ENCODE data around the gene ADCK2.
A peak's percentile ranks its signal among the peaks of the same experiment; 100 is the strongest.
"Not testable (repeated sequence)": the region's sequence is repeated elsewhere in the genome, so short reads cannot be mapped to it uniquely, and the experiment has no call there.

The ADCK2 gene

DNA sequence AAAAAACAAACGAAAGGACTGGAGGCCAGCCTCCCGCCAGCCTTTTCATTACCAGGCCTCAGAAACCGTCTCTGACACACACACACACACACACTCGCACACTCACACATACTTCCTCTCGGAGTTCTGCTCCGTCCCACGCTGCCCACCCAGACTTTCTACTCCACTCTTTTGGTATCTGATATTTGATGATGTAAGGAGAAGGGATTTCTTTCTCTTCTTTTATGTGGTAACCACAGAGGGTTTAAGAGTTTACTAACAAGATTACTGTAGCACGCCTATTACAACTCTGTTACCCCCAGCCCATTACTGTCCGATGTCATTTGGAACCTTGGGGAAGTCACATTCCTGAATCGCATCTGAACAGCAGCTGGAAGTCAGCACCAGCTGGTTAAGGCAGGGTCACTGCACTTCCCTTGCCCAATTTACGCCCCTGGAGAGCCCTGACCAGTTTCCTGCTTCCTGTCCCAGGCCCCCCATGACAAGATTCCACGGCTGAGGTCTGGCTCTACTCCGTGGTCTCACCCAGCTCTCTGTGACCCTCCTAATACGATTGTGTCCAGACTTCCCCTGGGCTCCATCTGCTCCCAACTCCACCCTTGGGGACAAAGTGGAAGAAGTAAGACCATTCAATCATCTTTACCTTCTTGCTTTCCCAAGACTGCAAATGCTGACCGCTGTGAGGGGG, 33.2 kb upstream of the ADCK2 start:
- DNase-seq = peak; percentile 73
- H3K27ac ChIP-seq = peak overlapping the region; percentile 67
- TF ChIP-seq, protein P1, sequence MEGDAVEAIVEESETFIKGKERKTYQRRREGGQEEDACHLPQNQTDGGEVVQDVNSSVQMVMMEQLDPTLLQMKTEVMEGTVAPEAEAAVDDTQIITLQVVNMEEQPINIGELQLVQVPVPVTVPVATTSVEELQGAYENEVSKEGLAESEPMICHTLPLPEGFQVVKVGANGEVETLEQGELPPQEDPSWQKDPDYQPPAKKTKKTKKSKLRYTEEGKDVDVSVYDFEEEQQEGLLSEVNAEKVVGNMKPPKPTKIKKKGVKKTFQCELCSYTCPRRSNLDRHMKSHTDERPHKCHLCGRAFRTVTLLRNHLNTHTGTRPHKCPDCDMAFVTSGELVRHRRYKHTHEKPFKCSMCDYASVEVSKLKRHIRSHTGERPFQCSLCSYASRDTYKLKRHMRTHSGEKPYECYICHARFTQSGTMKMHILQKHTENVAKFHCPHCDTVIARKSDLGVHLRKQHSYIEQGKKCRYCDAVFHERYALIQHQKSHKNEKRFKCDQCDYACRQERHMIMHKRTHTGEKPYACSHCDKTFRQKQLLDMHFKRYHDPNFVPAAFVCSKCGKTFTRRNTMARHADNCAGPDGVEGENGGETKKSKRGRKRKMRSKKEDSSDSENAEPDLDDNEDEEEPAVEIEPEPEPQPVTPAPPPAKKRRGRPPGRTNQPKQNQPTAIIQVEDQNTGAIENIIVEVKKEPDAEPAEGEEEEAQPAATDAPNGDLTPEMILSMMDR (IDR thresholded peaks at IDR 0.05; ENCODE audit: low read depth, low read length, missing control alignments) = no peak
- in situ Hi-C loops (cut with HindIII; ENCODE audit: low pct_ligation_motif_present, low sequenced_read_pairs) = no loop called here
- H3K36me3 ChIP-seq (replicated peaks) = no peaks in the 10 kb centered on the region
- no peaks in the 10 kb centered on the region for H3K27me3 ChIP-seq (replicated peaks)
- H3K4me3 ChIP-seq (ENCODE audit: low read depth, low read length) = peak overlapping the region; percentile 68

DNA sequence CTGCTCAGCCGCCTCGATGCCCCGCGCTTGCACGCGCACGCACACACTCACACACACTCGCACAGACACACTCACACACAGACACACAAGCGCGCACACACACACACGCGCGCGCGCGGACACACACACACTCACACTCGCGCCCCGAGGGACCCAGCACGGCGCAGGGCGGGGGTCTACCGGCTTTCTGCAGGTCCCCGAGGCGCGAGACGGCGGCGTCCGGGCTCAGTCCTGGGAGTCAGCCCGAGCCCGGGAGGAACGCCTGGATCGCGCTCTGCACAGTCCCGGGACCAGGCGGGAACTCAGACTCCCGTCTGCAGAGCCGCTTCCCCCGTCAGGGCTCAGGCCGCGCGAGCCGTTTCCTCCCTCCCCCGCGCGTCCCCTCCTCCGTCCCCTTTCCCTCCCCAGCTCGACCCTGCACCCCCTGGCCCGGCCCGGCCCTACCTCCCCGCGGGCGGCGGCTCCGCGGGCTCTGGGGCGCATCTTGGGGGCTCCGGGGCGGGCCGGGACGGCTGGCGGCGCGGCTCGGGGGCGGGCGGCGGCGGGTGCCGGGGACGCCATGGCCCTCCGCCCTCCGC, 32.6 kb upstream of the ADCK2 start:
- no peak for DNase-seq
- peak overlapping the region; percentile 68 for H3K4me3 ChIP-seq (ENCODE audit: low read depth, low read length)
- in situ Hi-C loops (cut with HindIII; ENCODE audit: low pct_ligation_motif_present, low sequenced_read_pairs) = no loop called here
- peak overlapping the region; percentile 67 for H3K27ac ChIP-seq
- H3K36me3 ChIP-seq (replicated peaks) = no peaks in the 10 kb centered on the region
- TF ChIP-seq, protein P1 (IDR thresholded peaks at IDR 0.05; ENCODE audit: low read depth, low read length, missing control alignments) = no peak
- no peaks in the 10 kb centered on the region for H3K27me3 ChIP-seq (replicated peaks)

DNA sequence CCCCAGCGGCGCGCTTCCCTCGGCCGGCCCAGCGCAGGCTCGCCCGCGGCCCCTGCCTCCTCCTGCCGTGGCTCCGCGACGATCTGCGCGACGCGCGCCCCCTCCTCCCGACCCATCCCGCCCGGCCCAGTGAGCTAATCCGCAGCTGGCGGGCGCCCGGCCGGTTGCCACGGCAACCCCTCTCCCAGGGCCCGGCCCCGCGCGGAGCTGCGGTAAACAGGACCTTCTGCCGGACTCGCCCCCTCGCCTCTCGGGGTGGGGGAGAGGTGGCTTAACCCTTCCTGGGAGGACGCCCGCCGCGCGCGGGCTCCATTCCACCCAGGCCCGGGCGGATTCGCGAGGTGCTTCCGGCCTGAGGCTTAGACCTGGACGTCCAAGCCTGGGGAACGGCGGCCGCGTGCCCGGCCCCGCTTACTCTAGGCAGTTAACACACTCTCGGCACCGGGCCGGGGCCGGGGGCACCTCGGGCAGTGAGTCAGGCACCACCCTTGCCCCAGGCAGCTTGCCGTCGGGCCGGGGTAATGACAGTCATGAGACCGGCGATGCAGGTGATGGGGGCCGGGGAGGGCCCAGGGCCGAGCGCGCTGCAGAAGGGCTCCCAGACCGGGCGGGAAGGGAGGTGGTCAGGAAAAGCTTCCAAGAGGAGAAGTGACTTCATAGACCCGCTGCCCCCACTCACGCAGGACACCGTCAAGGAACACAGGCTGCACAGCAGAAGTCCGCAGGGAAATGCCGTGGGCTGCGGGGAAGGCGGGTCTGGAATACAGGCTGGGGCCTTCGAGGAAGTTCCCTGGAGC, 31.8 kb upstream of the ADCK2 start, which contains the start of gene DENND2A:
Gene DENND2A, minus strand, starts transcription at position 87 of the 797 bp plus-strand sequence. CDS start 38,416 bp downstream, outside the sequence.
- Histone ChIP-seq H3K27me3 (replicated peaks) (no peaks in the 10 kb centered on the region), H3K27ac (peak within 1 kb of the TSS; percentile 67), H3K36me3 (replicated peaks) (no peaks in the 10 kb centered on the region), H3K4me3 (ENCODE audit: low read depth, low read length) (peak within 1 kb of the TSS; percentile 68)
- in situ Hi-C loops (cut with HindIII; ENCODE audit: low pct_ligation_motif_present, low sequenced_read_pairs) = no loop called here
- TF ChIP-seq, protein P1 (IDR thresholded peaks at IDR 0.05; ENCODE audit: low read depth, low read length, missing control alignments) = no peak
- DNase-seq = no peak

DNA sequence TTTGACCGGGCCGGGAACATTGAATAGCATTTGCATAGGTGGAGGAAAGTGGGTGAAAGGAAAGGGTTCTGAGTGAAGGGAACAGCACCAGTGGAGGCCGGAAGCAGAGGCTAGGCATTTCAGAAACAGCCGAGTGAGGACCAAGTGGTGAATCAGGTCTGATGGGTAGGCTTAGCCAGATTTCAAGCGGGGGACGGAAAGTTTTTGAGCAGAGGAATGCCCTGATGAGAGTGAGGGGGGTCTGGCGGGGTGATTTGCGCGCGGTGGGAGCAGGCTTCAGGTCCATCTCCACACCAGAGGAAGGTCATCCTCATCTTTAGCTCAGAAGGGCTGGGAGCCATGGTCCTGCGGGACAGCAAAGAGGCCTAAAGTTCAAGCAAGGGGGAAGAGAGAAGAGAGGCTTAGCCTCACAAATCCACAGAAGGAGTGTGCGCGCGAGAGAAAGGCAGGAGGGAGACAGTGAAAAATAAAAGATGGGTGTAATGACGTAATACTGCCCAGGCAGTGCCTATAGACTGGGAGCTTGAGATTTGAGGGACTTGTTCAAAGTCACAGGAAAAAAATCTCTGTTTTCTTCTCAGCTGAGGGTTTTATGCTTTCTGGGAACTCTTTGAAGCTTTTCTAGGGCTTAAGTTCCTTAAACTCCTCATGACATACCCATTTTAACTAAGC, 31.1 kb upstream of the ADCK2 start:
- in situ Hi-C loops (cut with HindIII; ENCODE audit: low pct_ligation_motif_present, low sequenced_read_pairs) = no loop called here
- TF ChIP-seq, protein P1 (IDR thresholded peaks at IDR 0.05; ENCODE audit: low read depth, low read length, missing control alignments) = no peak
- no peaks in the 10 kb centered on the region for H3K36me3 ChIP-seq (replicated peaks)
- no peak overlapping the region for H3K27ac ChIP-seq
- H3K4me3 ChIP-seq (ENCODE audit: low read depth, low read length) = peak overlapping the region; percentile 68
- H3K27me3 ChIP-seq (replicated peaks) = no peaks in the 10 kb centered on the region
- no peak for DNase-seq

DNA sequence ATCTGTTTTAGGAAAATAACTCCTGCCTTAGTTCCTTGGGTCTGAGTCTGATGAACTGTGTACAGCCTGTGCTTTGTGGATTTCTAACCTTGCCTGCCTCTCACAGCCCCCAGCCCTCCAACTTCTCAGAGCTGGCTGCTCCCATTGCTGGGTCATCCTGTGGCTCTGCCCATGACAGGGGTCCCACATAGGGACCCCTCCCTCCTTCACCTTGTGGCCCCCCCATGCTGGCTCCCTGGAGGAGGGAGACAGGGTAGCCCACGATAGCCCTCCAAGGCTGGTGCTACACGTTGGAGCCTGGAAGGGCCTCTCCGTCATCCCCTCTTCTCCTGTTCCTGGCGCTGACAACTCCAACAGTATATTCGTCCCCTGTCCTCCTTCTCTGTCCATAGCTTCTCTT, 29.3 kb upstream of the ADCK2 start:
- H3K27me3 ChIP-seq (replicated peaks) = no peaks in the 10 kb centered on the region
- in situ Hi-C loops (cut with HindIII; ENCODE audit: low pct_ligation_motif_present, low sequenced_read_pairs) = no loop called here

DNA sequence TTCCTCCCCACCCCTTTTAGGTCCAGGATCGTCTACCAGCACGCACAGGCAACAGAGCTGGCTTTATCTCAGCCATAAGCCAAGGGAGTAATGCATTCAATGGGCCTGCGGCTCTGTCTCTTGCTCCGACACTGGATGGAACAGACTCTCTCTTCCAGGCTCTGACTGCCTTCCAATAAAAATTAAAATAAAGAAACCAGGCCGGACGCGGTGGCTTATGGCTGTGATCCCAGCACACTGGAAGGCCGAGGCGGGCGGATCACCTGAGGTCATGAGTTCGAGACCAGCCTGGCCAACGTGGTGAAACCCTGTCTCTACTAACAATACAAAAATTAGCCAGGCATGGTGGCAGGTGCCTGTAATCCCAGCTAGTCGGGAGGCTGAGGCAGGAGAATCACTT, 28.0 kb upstream of the ADCK2 start:
- H3K4me3 ChIP-seq (ENCODE audit: low read depth, low read length); H3K27me3 ChIP-seq (replicated peaks); H3K36me3 ChIP-seq (replicated peaks); in situ Hi-C loops (cut with HindIII; ENCODE audit: low pct_ligation_motif_present, low sequenced_read_pairs); DNase-seq; H3K27ac ChIP-seq: not testable (repeated sequence)

More for the DNA sequence above, 29.3 kb upstream of the ADCK2 start:
- H3K36me3 ChIP-seq (replicated peaks) = no peaks in the 10 kb centered on the region
- no peak for DNase-seq
- no peak overlapping the region for H3K27ac ChIP-seq
- H3K4me3 ChIP-seq (ENCODE audit: low read depth, low read length) = no peak overlapping the region
- TF ChIP-seq, protein P1 (IDR thresholded peaks at IDR 0.05; ENCODE audit: low read depth, low read length, missing control alignments) = no peak
